Testis (tissue), 2 donors: ENCODE data around the gene IL10.

Experiments used
- POLR2A ChIP-seq: fragments of 450-650 bp; IDR thresholded peaks from one replicate; pipeline ENCODE4 v1.6.1; 2017; ENCODE audit warnings: antibody characterized with exemption, mild to moderate bottlenecking, moderate library complexity
- TF ChIP-seq, protein P1 (sequence below), 3 experiments: fragments of 450-650 bp in 2 of 3; fragments of 200-600 bp in 1 of 3; sonication (generic) in 1 of 3; IDR thresholded peaks; one replicate each; pipeline ENCODE4 v1.5.1; 2016 to 2019; ENCODE audit warnings: antibody characterized with exemption in 3 of 3, mild to moderate bottlenecking in 2 of 3, moderate library complexity in 1 of 3

DNA sequence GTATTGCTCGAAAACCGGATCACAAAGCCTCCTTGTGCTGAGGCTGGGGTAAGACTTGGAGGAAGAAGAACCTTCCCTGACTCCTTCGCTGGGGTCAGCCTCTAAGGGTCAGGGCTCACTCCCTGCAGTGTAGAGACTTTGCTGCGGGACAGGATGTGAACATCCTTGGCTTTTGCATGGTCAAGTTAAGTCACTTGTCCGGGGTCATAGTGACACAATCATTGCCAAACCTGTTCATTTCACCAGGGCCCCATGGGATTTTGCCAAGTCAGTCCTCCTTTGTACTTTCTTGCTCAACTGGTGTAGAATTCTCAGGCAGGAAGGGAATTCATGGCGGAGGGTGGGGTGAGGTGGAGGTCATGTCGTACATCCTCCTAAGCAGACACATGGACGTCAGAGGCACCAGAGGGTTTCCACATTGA lies 24.7 kb upstream of the IL10 start:
- TF ChIP-seq, protein P1, sequence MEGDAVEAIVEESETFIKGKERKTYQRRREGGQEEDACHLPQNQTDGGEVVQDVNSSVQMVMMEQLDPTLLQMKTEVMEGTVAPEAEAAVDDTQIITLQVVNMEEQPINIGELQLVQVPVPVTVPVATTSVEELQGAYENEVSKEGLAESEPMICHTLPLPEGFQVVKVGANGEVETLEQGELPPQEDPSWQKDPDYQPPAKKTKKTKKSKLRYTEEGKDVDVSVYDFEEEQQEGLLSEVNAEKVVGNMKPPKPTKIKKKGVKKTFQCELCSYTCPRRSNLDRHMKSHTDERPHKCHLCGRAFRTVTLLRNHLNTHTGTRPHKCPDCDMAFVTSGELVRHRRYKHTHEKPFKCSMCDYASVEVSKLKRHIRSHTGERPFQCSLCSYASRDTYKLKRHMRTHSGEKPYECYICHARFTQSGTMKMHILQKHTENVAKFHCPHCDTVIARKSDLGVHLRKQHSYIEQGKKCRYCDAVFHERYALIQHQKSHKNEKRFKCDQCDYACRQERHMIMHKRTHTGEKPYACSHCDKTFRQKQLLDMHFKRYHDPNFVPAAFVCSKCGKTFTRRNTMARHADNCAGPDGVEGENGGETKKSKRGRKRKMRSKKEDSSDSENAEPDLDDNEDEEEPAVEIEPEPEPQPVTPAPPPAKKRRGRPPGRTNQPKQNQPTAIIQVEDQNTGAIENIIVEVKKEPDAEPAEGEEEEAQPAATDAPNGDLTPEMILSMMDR (IDR thresholded peaks at IDR 0.05), result no peak
- no peak for TF ChIP-seq POLR2A
